HCT116 (cell line): ENCODE measurements around the gene ABL2. TPM values are rescaled to one million over a fixed set of nuclear protein-coding genes. Genes with fewer than 3 reads are reported as not detected.

ENCODE experiments used
- ATAC-seq: fragments of 200-7000 bp; cut with Tn5 transposase; 2 replicates; pipeline ENCODE4 v1.9.1; 2020; ENCODE audit warnings: mild to moderate bottlenecking, moderate library complexity
- BruUV-seq: library from RNA; stranded (reverse); fragments of 400-500 nt; replicated peaks from 2 replicates; lab custom pipeline; 2021; lab: Mats Ljungman, UMichigan
- CTCF ChIA-PET: fragments of 300-600 bp; sonication (Branson Sonifier 250); formaldehyde crosslinking; loops from one replicate; lab custom pipeline; 2021; ENCODE audit warnings: antibody characterized with exemption; lab: Charles Lee
- POLR2A ChIA-PET: fragments of 300-600, 350-600 bp; sonication (Branson Sonifier 250); formaldehyde crosslinking; loops from one replicate; lab custom pipeline; 2021; ENCODE audit warnings: antibody characterized with exemption; lab: Charles Lee
- RAD21 ChIA-PET, 2 experiments: fragments of 300-600 bp; sonication (Branson Sonifier 250); formaldehyde crosslinking; loops; one replicate each; lab custom pipeline; 2023; ENCODE audit warnings: low total read pairs in 2 of 2; ENCODE audit not compliant: uncharacterized antibody in 2 of 2, unreplicated experiment in 2 of 2, low non-redundant PET in 1 of 2; lab: Charles Lee
- DNase-seq: peaks from one replicate; pipeline ENCODE4 v3.0.0-alpha.2; 2010; ENCODE audit warnings: low read depth, low spot score
- H2AFZ ChIP-seq: fragments of 200-600 bp; shearing (Covaris generic), sonication (generic); 2 replicates; pipeline ENCODE4 v1.6.1; 2017; ENCODE audit warnings: low read depth, mixed run types, mixed read lengths, antibody characterized with exemption, low read length; ENCODE audit not compliant: poor library complexity, severe bottlenecking
- H3K27ac ChIP-seq: 2 replicates; pipeline ENCODE4 v1.5.1; 2012; ENCODE audit warnings: low read depth, low read length
- H3K27me3 ChIP-seq: fragments of 200-600 bp; sonication (generic); 2 replicates; pipeline ENCODE4 v1.6.1; 2016; ENCODE audit warnings: mixed run types, low read length, mixed read lengths; ENCODE audit not compliant: insufficient read depth
- H3K36me3 ChIP-seq, 2 experiments: fragments of 200-500 bp in 1 of 2; fragments of 200-600 bp in 1 of 2; sonication (Bioruptor generic) in 1 of 2; sonication (generic) in 1 of 2; 2 replicates each; pipeline versions ENCODE4 v1.5.1 to v1.6.1; 2014 to 2016; ENCODE audit warnings: low read length in 2 of 2, inconsistent platforms in 1 of 2, mixed read lengths in 1 of 2, mixed run types in 1 of 2; ENCODE audit not compliant: insufficient read depth in 2 of 2, control insufficient read depth in 1 of 2
- H3K4me1 ChIP-seq, 2 experiments: fragments of 200-600 bp in 1 of 2; sonication (generic) in 1 of 2; 2 replicates each; pipeline versions ENCODE4 v1.5.1 to v1.6.1; 2012 to 2017; ENCODE audit warnings: low read length in 2 of 2, inconsistent platforms in 1 of 2, mild to moderate bottlenecking in 1 of 2, mixed read lengths in 1 of 2, mixed run types in 1 of 2, moderate library complexity in 1 of 2; ENCODE audit not compliant: insufficient read depth in 2 of 2, control insufficient read depth in 1 of 2
- H3K4me2 ChIP-seq: fragments of 200-600 bp; sonication (generic); 2 replicates; pipeline ENCODE4 v1.6.1; 2017; ENCODE audit warnings: mixed run types, low read length, mixed read lengths
- H3K4me3 ChIP-seq, 2 experiments: fragments of 200-600 bp in 1 of 2; sonication (generic) in 1 of 2; replicated peaks in 1 of 2; 2 replicates each; pipeline ENCODE4 v1.5.1; 2011 to 2016; ENCODE audit warnings: low read length in 2 of 2, control low read depth in 1 of 2, low read depth in 1 of 2, mild to moderate bottlenecking in 1 of 2, mixed read lengths in 1 of 2, mixed run types in 1 of 2
- H3K79me2 ChIP-seq: fragments of 200-600 bp; sonication (generic); 2 replicates; pipeline ENCODE4 v1.6.1; 2017; ENCODE audit warnings: mild to moderate bottlenecking, mixed run types, low read length, moderate library complexity, mixed read lengths; ENCODE audit not compliant: insufficient read depth
- H3K9ac ChIP-seq: fragments of 200-600 bp; sonication (generic); 2 replicates; pipeline ENCODE4 v1.6.1; 2016; ENCODE audit warnings: low read length, mixed read lengths
- H3K9me2 ChIP-seq: fragments of 200-600 bp; sonication (generic), shearing (Covaris generic); 2 replicates; pipeline ENCODE4 v1.6.1; 2017; ENCODE audit warnings: mixed run types, mild to moderate bottlenecking, moderate library complexity; ENCODE audit not compliant: insufficient read depth
- H3K9me3 ChIP-seq, 2 experiments: fragments of 200-500 bp in 1 of 2; fragments of 200-600 bp in 1 of 2; sonication (Bioruptor generic) in 1 of 2; sonication (generic) in 1 of 2; 2 replicates each; pipeline ENCODE4 v1.6.1; 2014 to 2017; ENCODE audit warnings: low read length in 2 of 2, mixed read lengths in 2 of 2, inconsistent platforms in 1 of 2, low read depth in 1 of 2, mild to moderate bottlenecking in 1 of 2, mixed run types in 1 of 2, moderate library complexity in 1 of 2; ENCODE audit not compliant: control insufficient read depth in 1 of 2, insufficient read depth in 1 of 2
- H4K20me1 ChIP-seq: fragments of 200-600 bp; sonication (generic), shearing (Covaris generic); 2 replicates; pipeline ENCODE4 v1.6.1; 2017; ENCODE audit warnings: mixed run types, mild to moderate bottlenecking, moderate library complexity; ENCODE audit not compliant: insufficient read depth
- ATF3 ChIP-seq: IDR thresholded peaks from 2 replicates; pipeline ENCODE4 v1.6.1; 2012
- CBX3 ChIP-seq: IDR thresholded peaks from 2 replicates; pipeline ENCODE4 v1.6.1; 2012; ENCODE audit warnings: low read depth
- CEBPB ChIP-seq: IDR thresholded peaks from 2 replicates; pipeline ENCODE4 v1.6.1; 2012; ENCODE audit warnings: low read depth
- CTCF ChIP-seq, 3 experiments: fragments of 200-600 bp in 1 of 3; sonication (generic) in 1 of 3; IDR thresholded peaks in 2 of 3; conservative IDR thresholded peaks in 1 of 3; 2 replicates each; pipeline ENCODE4 v1.5.1; 2012 to 2017; ENCODE audit warnings: low read depth in 2 of 3, low read length in 2 of 3, antibody characterized with exemption in 1 of 3, borderline replicate concordance in 1 of 3, control low read depth in 1 of 3, mild to moderate bottlenecking in 1 of 3, mixed read lengths in 1 of 3, mixed run types in 1 of 3, moderate library complexity in 1 of 3; ENCODE audit not compliant: insufficient read depth in 1 of 3
- EGR1 ChIP-seq: IDR thresholded peaks from 2 replicates; pipeline ENCODE4 v1.6.1; 2012; ENCODE audit warnings: low read depth
- ELF1 ChIP-seq: IDR thresholded peaks from 2 replicates; pipeline ENCODE4 v1.6.1; 2012; ENCODE audit warnings: low read depth, borderline replicate concordance
- EZH2phosphoT487 ChIP-seq: fragments of 200-600 bp; IDR thresholded peaks from 2 replicates; pipeline ENCODE4 v1.6.1; 2018; ENCODE audit warnings: antibody characterized with exemption, borderline replicate concordance
- FOSL1 ChIP-seq: IDR thresholded peaks from 2 replicates; pipeline ENCODE4 v1.6.1; 2012; ENCODE audit warnings: low read depth
- JUND ChIP-seq: IDR thresholded peaks from 2 replicates; pipeline ENCODE4 v1.6.1; 2012
- MAX ChIP-seq: IDR thresholded peaks from 2 replicates; pipeline ENCODE4 v1.6.1; 2012
- POLR2A ChIP-seq: IDR thresholded peaks from 2 replicates; pipeline ENCODE4 v1.7.0; 2011; ENCODE audit warnings: borderline replicate concordance; ENCODE audit not compliant: insufficient read depth, insufficient read length; ENCODE audit errors: extremely low read depth
- POLR2AphosphoS5 ChIP-seq: IDR thresholded peaks from 2 replicates; pipeline ENCODE4 v1.6.1; 2011; ENCODE audit warnings: mild to moderate bottlenecking, low read depth, low read length, moderate library complexity
- RAD21 ChIP-seq: IDR thresholded peaks from 2 replicates; pipeline ENCODE4 v1.6.1; 2012; ENCODE audit warnings: low read depth, mild to moderate bottlenecking
- REST ChIP-seq: IDR thresholded peaks from 2 replicates; pipeline ENCODE4 v1.6.1; 2012; ENCODE audit warnings: low read depth
- TCF7L2 ChIP-seq: IDR thresholded peaks from 2 replicates; pipeline ENCODE4 v1.7.0; 2011; ENCODE audit warnings: borderline replicate concordance, inconsistent platforms; ENCODE audit not compliant: insufficient read depth, insufficient read length; ENCODE audit errors: extremely low read depth
- ZBTB33 ChIP-seq: IDR thresholded peaks from 2 replicates; pipeline ENCODE4 v1.6.1; 2011; ENCODE audit warnings: mild to moderate bottlenecking, low read length, moderate library complexity; ENCODE audit not compliant: insufficient replicate concordance; ENCODE audit errors: extremely low read depth
- intact Hi-C: fragments of 100-400 bp; cut with micrococcal nuclease; formaldehyde crosslinking; loops from 2 replicates; pipeline ENCODE4 v1.10.0; 2022
- total RNA-seq: library from RNA; stranded (reverse); gene quantifications from one replicate; pipeline ENCODE4 v1.2.1, GENCODE V29; 2021; ENCODE audit not compliant: unreplicated experiment

Gene ABL2
- total RNA-seq, 1 experiment from 2014 or later: 22.9 TPM

- POLR2A ChIA-PET: no interaction called here
- ATAC-seq: no peak
- Histone ChIP-seq H3K4me3 (no peak overlapping the region), H3K4me2 (no peak overlapping the region), H2AFZ (no peak overlapping the region), H3K79me2 (peaks cover 47% of the 10 kb centered on the region), H3K27me3 (no peaks in the 10 kb centered on the region), H3K9ac (no peak overlapping the region), H3K27ac (no peak overlapping the region), H3K9me2 (no peaks in the 10 kb centered on the region), H3K36me3 (no peaks in the 10 kb centered on the region), H3K4me1 (peaks cover 6 to 8% of the 10 kb centered on the region in 2 experiments), H3K9me3 (no peaks in the 10 kb centered on the region), H4K20me1 (no peaks in the 10 kb centered on the region)
- intact Hi-C loops: no loop called here
- no peak for DNase-seq
- no TSS peak for BruUV-seq
- CTCF ChIA-PET: no interaction called here
- RAD21 ChIA-PET: no interaction called here
- TF ChIP-seq CBX3: no peak
- no peak for TF ChIP-seq JUND
- no peak for TF ChIP-seq EZH2phosphoT487
- no peak for TF ChIP-seq ZBTB33
- no peak for TF ChIP-seq MAX
- TF ChIP-seq CTCF (IDR thresholded peaks at IDR 0.05 in 2 of 3, conservative IDR thresholded peaks at IDR 0.05 in 1 of 3; ENCODE audit: borderline replicate concordance in 1 of 3, insufficient read depth in 1 of 3, low read depth in 2 of 3, low read length in 2 of 3): no peak
- TF ChIP-seq FOSL1: no peak
- no peak for TF ChIP-seq EGR1
- TF ChIP-seq POLR2AphosphoS5: no peak
- no peak for TF ChIP-seq CEBPB
- TF ChIP-seq REST: no peak
- TF ChIP-seq POLR2A: no peak
- TF ChIP-seq ATF3: no peak
- no peak for TF ChIP-seq RAD21
- TF ChIP-seq TCF7L2: no peak
- TF ChIP-seq ELF1: no peak
Measured at GRCh38 chr1:179175011-179175841, 54.3 kb downstream of the ABL2 start.
